Activated T-cell treated with anti-CD3 and anti-CD28 coated beads for 48 hours (primary cell): ENCODE data around the gene RAB3C.
A peak's percentile ranks its signal among the peaks of the same experiment; 100 is the strongest.
"Not testable (repeated sequence)": the region's sequence is repeated elsewhere in the genome, so short reads cannot be mapped to it uniquely, and the experiment has no call there.

Experiments used
- DNase-seq: peaks from one replicate; pipeline ENCODE4 v3.0.0-alpha.2; 2020; ENCODE audit warnings: low read depth

RAB3C gene

GRCh38 chr5:58677650-58678049 is 94.8 kb downstream of the RAB3C start:
- DNase-seq, result no peak

DNA sequence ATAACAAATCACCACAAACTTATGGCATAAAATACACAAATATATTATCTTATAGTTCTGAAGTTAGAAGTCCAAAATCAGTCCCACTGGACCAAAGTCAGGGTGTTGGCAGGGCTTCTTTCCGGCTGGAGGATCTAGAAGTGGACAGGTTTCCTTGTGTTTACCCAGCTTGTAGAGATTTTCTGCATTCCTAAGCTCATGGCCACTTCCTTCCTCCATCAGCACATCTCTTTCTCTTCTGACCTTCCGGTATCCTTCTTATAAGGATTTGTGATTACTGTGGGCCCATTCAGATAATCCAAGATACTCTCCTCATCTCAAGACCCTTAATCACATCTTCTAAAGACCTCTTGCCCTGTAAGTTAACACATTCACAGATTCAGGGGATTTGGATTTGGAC is 97.6 kb downstream of the RAB3C start:
- DNase-seq, result no peak

GRCh38 chr5:58681943-58682342 is 99.1 kb downstream of the RAB3C start:
- DNase-seq, result peak; percentile 0

DNA sequence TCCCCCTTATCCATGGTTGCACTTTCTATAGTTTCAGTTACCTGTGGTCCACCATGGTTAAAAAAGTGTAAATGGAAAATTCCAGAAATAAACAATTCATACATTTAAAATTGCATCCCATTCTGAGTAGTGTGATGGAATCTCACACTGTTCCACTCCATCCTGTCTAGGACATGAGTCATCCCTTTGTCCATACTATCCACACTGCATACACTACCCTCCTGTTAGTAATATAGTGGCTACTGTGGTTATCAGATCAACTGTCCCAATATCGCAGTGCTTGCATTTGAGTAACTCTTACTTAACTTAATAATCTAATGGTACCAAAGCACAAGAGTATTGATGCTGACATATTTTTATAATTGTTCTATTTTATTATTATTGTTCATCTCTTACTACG is 100.7 kb downstream of the RAB3C start:
- DNase-seq, result no peak

DNA sequence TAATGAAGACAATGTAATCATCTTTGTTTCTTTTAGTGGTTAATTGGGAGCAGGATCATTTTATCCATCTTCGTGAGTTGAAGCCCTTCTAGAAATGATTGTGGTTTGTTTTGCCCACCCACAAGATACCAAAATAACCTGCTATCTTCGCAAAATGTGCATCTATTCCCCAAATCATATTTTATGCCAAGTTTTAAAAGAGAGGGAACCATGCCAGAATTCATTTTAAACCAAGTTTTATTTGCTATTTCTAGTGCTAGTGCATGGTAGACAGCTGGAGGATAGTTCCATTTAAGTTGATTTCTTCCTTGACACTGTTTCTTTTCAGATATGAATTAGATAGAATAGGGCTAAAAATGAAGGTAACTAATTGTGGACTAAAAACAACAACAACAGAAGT is 104.2 kb downstream of the RAB3C start:
- DNase-seq, result no peak

GRCh38 chr5:58687595-58687994 is 104.7 kb downstream of the RAB3C start:
- DNase-seq, result no peak

DNA sequence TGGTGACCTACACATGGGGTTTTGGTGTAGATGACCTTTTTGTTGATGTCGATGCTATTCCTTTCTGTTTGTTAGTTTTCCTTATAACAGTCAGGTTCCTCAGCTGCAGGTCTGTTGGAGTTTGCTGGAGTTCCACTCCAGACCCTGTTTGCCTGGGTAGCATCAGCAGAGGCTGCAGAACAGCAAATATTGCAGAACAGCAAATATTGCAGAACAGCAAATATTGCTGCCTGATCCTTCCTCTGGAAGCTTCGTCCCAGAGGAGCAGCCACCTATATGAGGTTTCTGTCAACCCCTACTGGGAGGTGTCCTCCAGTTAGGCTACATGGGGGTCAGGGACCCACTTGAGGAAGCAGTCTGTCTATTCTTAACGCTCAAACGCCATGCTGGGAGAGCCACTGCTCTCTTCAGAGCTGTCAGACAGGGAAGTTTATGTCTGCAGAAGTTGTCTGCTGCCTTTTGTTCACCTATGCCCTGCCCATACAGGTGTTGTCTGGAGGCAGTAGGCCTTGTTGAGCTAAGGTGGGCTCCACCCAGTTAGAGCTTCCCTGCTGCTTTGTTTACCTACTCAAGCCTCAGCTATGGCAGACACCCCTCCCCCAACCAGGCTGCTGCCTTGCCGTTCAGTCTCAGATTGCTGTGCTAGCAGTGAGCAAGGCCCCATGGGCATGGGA is 116.3 kb downstream of the RAB3C start:
- not testable (repeated sequence) for DNase-seq

GRCh38 chr5:58699762-58700118 is 116.9 kb downstream of the RAB3C start:
- no peak for DNase-seq

GRCh38 chr5:58703925-58704555 is 121.2 kb downstream of the RAB3C start:
- no peak for DNase-seq

- no peak for DNase-seq
Observed at GRCh38 chr5:58706736-58707135, 123.9 kb downstream of the RAB3C start.

GRCh38 chr5:58708456-58708855 is 125.6 kb downstream of the RAB3C start:
- no peak for DNase-seq

- not testable (repeated sequence) for DNase-seq
Observed at GRCh38 chr5:58710425-58710824, 127.5 kb downstream of the RAB3C start.

GRCh38 chr5:58710871-58711270 is 128.0 kb downstream of the RAB3C start:
- no peak for DNase-seq

DNA sequence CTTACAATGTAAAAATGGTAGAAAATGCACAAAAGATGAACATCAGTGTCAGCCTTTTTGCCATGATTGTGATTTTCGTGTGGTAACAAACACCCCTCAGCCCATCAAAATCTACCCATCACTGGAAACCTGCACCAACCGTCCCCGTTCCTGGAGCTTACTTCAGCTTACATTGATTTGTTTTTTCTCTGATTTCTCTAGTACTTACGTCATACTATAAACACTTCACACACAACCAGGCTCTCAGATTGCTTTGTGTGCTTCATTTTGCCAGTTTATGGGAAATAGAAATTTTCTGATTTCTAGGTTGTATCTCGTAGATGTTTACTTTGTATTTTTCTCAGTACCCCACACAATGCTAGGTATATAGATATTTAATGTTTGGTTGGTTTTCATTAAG is 129.1 kb downstream of the RAB3C start:
- DNase-seq, result no peak

DNA sequence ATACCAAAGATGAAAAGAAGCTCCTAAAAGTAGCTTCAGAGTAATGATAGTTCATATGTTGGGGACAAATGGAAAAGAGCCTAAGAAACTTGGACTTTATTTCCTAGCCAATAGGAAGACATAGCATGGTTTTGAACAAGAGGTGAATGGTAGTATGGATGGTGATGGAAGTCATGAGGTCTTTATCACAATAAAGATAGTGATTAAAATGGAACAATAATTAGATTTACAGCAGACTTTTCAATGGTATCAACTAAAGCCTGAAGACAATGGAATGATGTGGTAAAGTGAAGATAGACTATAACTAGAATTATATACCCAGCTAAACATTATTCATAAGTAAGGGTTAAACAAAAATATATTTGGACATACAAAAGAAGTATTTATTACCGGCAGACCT is 131.2 kb downstream of the RAB3C start:
- no peak for DNase-seq

- DNase-seq, result no peak
Observed at GRCh38 chr5:58715997-58716656, 133.3 kb downstream of the RAB3C start.

DNA sequence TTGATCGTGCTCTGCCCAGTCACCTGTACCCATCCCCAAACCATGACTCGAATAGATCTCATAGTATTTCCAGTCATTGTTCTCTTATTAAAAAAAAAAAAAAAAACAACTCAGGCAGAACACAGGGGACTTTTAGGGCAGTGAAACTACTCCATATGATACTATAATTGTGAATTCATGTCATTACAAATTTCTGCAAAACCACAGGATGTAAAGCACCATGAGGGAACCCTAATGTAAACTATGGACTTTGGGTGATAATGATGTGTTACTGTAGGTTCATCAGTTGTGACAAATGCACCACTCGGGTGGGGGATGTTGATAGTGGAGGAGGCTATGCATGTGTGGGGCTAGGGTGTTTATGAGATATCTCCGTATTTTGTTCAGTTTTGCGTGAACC is 133.8 kb downstream of the RAB3C start:
- DNase-seq, result no peak

GRCh38 chr5:58717303-58718007 is 134.6 kb downstream of the RAB3C start:
- DNase-seq, result no peak

GRCh38 chr5:58718269-58718978 is 135.5 kb downstream of the RAB3C start:
- DNase-seq, result no peak

DNA sequence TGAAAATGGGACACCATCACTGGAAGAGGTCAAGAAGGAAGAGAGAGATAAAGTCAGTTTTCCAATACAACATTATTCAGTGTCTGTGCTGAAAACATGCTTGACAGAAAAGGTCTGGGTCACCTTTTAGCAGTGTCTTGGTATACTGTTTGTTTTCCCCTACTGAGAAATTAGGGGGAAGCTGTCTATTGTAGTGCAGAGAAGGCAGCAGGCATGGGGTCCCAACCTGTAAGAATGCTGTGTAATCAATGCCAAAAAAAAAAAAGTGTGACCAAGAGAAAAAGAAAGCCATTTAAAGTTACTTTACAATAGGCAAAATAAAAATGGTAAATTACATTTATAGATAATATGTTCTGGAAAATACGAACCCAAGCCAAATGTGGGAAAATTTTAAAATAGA is 139.3 kb downstream of the RAB3C start:
- DNase-seq, result no peak

GRCh38 chr5:58724992-58725391 is 142.1 kb downstream of the RAB3C start:
- no peak for DNase-seq

- no peak for DNase-seq
Observed at GRCh38 chr5:58731641-58732040, 148.8 kb downstream of the RAB3C start.
